ENCODE measurements around the gene LMO7. TPM values are rescaled to one million over a fixed set of nuclear protein-coding genes. Genes with fewer than 3 reads are reported as not detected.

Gene LMO7
- total and polyA plus RNA-seq, 10 donors: 2.2 to 15.5 (median 8.2) TPM

DNA sequence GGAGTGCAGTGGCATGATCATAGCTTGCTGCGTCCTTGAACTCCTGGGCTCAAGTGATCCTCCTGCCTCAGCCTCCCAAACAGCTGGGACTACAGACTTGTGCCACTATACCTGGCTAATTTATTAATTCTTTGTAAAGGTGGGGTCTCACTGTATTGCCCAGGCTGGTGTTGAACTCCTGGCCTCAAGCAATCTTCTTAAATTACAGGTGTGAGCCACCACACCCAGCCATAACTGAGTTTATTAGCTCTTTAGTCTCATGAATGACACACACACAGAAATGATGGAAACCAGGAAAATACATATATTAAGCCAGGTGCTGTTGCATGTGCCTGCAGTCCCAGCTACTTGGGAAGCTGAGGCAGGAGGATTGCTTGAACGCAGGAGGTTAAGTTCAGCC, 33.1 kb upstream of the LMO7 start:
- peaks cover 0 to 73% (median 0%) of the 10 kb centered on the region in 6 donors for H3K36me3 ChIP-seq
- no peak overlapping the region for H3K27ac ChIP-seq
- H3K4me3 ChIP-seq: no peak overlapping the region
- no peaks in the 10 kb centered on the region for H3K4me1 ChIP-seq
- no peaks in the 10 kb centered on the region for H3K27me3 ChIP-seq (replicated peaks in 1 of 7)
- no peak for DNase-seq
- 93 to 100% (median 94%) methylated on average over 2 of the region's 2 CpGs for whole genome bisulfite sequencing, 5 donors
- TF ChIP-seq POLR2AphosphoS5 (IDR thresholded peaks at IDR 0.05) (no peak), POLR2A (IDR thresholded peaks at IDR 0.05) (no peak)
- TF ChIP-seq, protein P1, sequence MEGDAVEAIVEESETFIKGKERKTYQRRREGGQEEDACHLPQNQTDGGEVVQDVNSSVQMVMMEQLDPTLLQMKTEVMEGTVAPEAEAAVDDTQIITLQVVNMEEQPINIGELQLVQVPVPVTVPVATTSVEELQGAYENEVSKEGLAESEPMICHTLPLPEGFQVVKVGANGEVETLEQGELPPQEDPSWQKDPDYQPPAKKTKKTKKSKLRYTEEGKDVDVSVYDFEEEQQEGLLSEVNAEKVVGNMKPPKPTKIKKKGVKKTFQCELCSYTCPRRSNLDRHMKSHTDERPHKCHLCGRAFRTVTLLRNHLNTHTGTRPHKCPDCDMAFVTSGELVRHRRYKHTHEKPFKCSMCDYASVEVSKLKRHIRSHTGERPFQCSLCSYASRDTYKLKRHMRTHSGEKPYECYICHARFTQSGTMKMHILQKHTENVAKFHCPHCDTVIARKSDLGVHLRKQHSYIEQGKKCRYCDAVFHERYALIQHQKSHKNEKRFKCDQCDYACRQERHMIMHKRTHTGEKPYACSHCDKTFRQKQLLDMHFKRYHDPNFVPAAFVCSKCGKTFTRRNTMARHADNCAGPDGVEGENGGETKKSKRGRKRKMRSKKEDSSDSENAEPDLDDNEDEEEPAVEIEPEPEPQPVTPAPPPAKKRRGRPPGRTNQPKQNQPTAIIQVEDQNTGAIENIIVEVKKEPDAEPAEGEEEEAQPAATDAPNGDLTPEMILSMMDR (IDR thresholded peaks at IDR 0.05 in 8 of 11, conservative IDR thresholded peaks at IDR 0.05 in 3 of 11): no peak
- H3K9me3 ChIP-seq: no peaks in the 10 kb centered on the region
- intact Hi-C loops (cut with DNase I; ENCODE audit: low total_unique reads): no loop called here

DNA sequence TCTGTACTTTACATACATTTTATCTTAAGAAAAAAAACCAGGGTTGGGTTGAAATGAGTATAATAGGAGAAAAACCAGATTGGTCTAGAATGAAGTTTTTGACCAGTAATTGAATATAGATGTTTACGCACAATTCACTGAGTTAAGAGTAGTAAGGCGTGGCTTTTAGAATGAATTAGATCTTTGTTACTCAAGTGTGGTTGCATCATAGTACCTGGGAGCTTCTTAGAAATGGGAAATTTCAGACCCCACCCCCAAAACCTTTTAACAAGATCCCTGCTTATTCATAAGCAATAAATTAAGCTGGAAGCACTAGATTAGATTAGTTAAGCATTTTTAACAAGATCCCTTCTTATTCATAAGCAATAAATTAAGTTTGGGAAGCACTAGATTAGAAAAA, 28.7 kb upstream of the LMO7 start:
- no peaks in the 10 kb centered on the region for H3K4me1 ChIP-seq
- no peak overlapping the region for H3K27ac ChIP-seq
- DNase-seq: no peak
- TF ChIP-seq, protein P1 (IDR thresholded peaks at IDR 0.05 in 8 of 11, conservative IDR thresholded peaks at IDR 0.05 in 3 of 11): no peak
- TF ChIP-seq POLR2A (IDR thresholded peaks at IDR 0.05): no peak
- H3K4me3 ChIP-seq: no peak overlapping the region
- no peaks in the 10 kb centered on the region for H3K9me3 ChIP-seq
- H3K36me3 ChIP-seq: peaks cover 0 to 37% (median 0%) of the 10 kb centered on the region in 6 donors
- intact Hi-C loops (cut with DNase I; ENCODE audit: low total_unique reads): no loop called here
- H3K27me3 ChIP-seq (replicated peaks in 1 of 7): no peaks in the 10 kb centered on the region
- 92 to 98% (median 96%) methylated on average over 2 of the region's 2 CpGs for WGBS, 5 donors

DNA sequence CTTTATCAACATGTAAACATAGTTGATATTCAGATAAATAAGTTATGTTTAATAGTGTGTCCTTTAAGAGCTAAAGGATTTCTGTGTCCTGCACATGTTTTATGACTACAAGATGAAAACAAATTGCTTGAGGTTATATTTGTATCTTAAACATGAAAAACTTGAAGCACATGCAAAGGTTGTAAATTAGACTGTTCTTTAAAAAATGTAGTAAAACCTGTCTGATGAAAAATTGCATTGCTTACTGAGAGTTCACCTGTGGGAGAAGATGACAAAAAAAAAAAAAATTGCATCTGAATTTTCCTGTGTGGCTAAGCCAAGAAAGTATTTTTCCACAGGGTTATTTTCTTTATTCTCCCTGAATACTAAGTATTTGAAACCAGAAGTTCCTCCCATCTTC, 25.7 kb upstream of the LMO7 start:
- intact Hi-C loops (cut with DNase I; ENCODE audit: low total_unique reads): no loop called here
- Histone ChIP-seq H3K4me3 (no peak overlapping the region), H3K27me3 (replicated peaks in 1 of 7) (no peaks in the 10 kb centered on the region), H3K9me3 (no peaks in the 10 kb centered on the region), H3K27ac (no peak overlapping the region), H3K4me1 (no peaks in the 10 kb centered on the region), H3K36me3 (peaks cover 0 to 20% (median 0%) of the 10 kb centered on the region in 6 donors)
- TF ChIP-seq POLR2A (IDR thresholded peaks at IDR 0.05) (no peak), POLR2AphosphoS5 (IDR thresholded peaks at IDR 0.05) (no peak)
- TF ChIP-seq, protein P1 (IDR thresholded peaks at IDR 0.05 in 8 of 11, conservative IDR thresholded peaks at IDR 0.05 in 3 of 11): no peak
- DNase-seq: no peak

DNA sequence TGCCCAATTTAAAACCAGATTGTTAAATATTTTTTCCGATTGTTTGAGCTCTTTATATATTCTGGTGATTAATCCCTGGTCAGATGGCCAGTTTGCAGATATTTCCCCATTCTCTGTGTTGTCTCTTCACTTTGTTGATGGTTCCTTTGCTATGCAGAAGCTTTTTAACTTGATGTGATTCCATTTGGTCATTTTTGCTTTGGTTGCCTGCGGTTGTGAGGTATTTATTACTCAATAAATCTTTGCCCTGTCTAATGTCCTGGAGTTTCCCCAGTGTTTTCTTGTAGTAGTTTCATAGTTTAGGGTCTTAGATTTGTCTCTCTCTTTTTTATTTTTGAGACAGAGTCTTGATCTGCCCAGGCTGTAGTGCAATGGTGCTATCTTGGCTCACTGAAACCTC, 23.8 kb upstream of the LMO7 start:
- H3K36me3 ChIP-seq: peaks cover 0 to 13% (median 0%) of the 10 kb centered on the region in 6 donors
- H3K27ac ChIP-seq: no peak overlapping the region
- intact Hi-C loops (cut with DNase I; ENCODE audit: low total_unique reads): no loop called here
- no peak overlapping the region for H3K4me3 ChIP-seq
- no peaks in the 10 kb centered on the region for H3K4me1 ChIP-seq
- no peak for TF ChIP-seq POLR2A (IDR thresholded peaks at IDR 0.05)
- TF ChIP-seq, protein P1 (IDR thresholded peaks at IDR 0.05 in 8 of 11, conservative IDR thresholded peaks at IDR 0.05 in 3 of 11): no peak
- TF ChIP-seq POLR2AphosphoS5 (IDR thresholded peaks at IDR 0.05): no peak
- no peaks in the 10 kb centered on the region for H3K9me3 ChIP-seq
- no peak for DNase-seq
- 92 to 95% (median 93%) methylated on average over 2 of the region's 2 CpGs for WGBS, 5 donors
- H3K27me3 ChIP-seq (replicated peaks in 1 of 7): no peaks in the 10 kb centered on the region

Data from spleen (tissue), 11 donors.